ENCODE measurements around the gene CYP4V2. TPM values are rescaled to one million over a fixed set of nuclear protein-coding genes. Genes with fewer than 3 reads are reported as not detected.

Gene CYP4V2
- total and polyA plus RNA-seq, 10 donors: 13.1 to 59.9 (median 40.3) TPM

- H3K9me3 ChIP-seq: no peaks in the 10 kb centered on the region
- H3K27me3 ChIP-seq (replicated peaks in 1 of 7): peaks cover 0 to 15% (median under 1%) of the 10 kb centered on the region in 7 donors
- no peaks in the 10 kb centered on the region for H3K36me3 ChIP-seq
- no peaks in the 10 kb centered on the region for H3K4me1 ChIP-seq
- H3K4me3 ChIP-seq: no peak overlapping the region
- DNase-seq: no peak
- 77 to 92% (median 89%) methylated on average over 7 of the region's 7 CpGs for WGBS, 5 donors
- H3K27ac ChIP-seq: no peak overlapping the region
- intact Hi-C loops (cut with DNase I; ENCODE audit: low total_unique reads): no loop called here
- TF ChIP-seq POLR2A (IDR thresholded peaks at IDR 0.05): no peak
- TF ChIP-seq POLR2AphosphoS5 (IDR thresholded peaks at IDR 0.05): no peak
- TF ChIP-seq, protein P1, sequence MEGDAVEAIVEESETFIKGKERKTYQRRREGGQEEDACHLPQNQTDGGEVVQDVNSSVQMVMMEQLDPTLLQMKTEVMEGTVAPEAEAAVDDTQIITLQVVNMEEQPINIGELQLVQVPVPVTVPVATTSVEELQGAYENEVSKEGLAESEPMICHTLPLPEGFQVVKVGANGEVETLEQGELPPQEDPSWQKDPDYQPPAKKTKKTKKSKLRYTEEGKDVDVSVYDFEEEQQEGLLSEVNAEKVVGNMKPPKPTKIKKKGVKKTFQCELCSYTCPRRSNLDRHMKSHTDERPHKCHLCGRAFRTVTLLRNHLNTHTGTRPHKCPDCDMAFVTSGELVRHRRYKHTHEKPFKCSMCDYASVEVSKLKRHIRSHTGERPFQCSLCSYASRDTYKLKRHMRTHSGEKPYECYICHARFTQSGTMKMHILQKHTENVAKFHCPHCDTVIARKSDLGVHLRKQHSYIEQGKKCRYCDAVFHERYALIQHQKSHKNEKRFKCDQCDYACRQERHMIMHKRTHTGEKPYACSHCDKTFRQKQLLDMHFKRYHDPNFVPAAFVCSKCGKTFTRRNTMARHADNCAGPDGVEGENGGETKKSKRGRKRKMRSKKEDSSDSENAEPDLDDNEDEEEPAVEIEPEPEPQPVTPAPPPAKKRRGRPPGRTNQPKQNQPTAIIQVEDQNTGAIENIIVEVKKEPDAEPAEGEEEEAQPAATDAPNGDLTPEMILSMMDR (IDR thresholded peaks at IDR 0.05 in 8 of 11, conservative IDR thresholded peaks at IDR 0.05 in 3 of 11): no peak
Measured at GRCh38 chr4:186151499-186151898, 39.9 kb upstream of the CYP4V2 start.

- intact Hi-C loops (cut with DNase I; ENCODE audit: low total_unique reads): no loop called here
- H3K36me3 ChIP-seq: no peaks in the 10 kb centered on the region
Measured at GRCh38 chr4:186158021-186158813, 33.1 kb upstream of the CYP4V2 start.

GRCh38 chr4:186158966-186159365 is 32.4 kb upstream of the CYP4V2 start:
- Histone ChIP-seq H3K36me3 (no peaks in the 10 kb centered on the region), H3K4me1 (no peaks in the 10 kb centered on the region), H3K27ac (no peak overlapping the region), H3K27me3 (replicated peaks in 1 of 7) (no peaks in the 10 kb centered on the region), H3K9me3 (no peaks in the 10 kb centered on the region), H3K4me3 (no peak overlapping the region)
- no peak for DNase-seq
- TF ChIP-seq POLR2AphosphoS5 (IDR thresholded peaks at IDR 0.05): no peak
- TF ChIP-seq, protein P1 (IDR thresholded peaks at IDR 0.05 in 8 of 11, conservative IDR thresholded peaks at IDR 0.05 in 3 of 11): no peak
- no peak for TF ChIP-seq POLR2A (IDR thresholded peaks at IDR 0.05)
- intact Hi-C loops (cut with DNase I; ENCODE audit: low total_unique reads): no loop called here
- WGBS, 5 donors: 82 to 90% (median 89%) methylated on average over 5 of the region's 5 CpGs

More at GRCh38 chr4:186158021-186158813, 33.1 kb upstream of the CYP4V2 start:
- TF ChIP-seq POLR2AphosphoS5 (IDR thresholded peaks at IDR 0.05): no peak
- TF ChIP-seq, protein P1 (IDR thresholded peaks at IDR 0.05 in 8 of 11, conservative IDR thresholded peaks at IDR 0.05 in 3 of 11): no peak
- TF ChIP-seq POLR2A (IDR thresholded peaks at IDR 0.05): no peak
- Histone ChIP-seq H3K27ac (no peak overlapping the region), H3K4me3 (no peak overlapping the region), H3K27me3 (replicated peaks in 1 of 7) (peaks cover 0 to 6% (median 0%) of the 10 kb centered on the region in 7 donors), H3K4me1 (no peaks in the 10 kb centered on the region), H3K9me3 (no peaks in the 10 kb centered on the region)
- 72 to 86% (median 81%) methylated on average over 6 to 17 of the region's 17 CpGs for WGBS, 5 donors
- DNase-seq: no peak

DNA sequence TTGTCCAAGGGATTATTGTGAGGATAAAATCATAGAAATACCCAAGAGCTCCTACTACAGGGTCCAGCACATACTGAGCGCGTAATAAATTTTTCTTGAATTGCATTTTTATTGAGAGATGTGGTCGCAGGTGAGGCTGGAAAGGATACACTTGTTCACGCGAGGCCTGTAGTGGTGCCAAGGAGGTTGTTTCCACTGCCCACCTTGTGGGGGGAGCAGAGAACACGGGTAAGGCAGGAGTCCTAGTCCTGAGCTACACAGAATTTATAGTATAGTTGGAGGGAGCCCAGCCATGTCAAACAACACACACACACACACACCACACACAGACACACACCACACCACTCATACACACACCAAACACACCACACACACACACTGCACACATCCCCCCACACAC is 31.8 kb upstream of the CYP4V2 start:
- intact Hi-C loops (cut with DNase I; ENCODE audit: low total_unique reads): no loop called here

More for the DNA sequence above, 31.8 kb upstream of the CYP4V2 start:
- no peak for DNase-seq
- TF ChIP-seq, protein P1 (IDR thresholded peaks at IDR 0.05 in 8 of 11, conservative IDR thresholded peaks at IDR 0.05 in 3 of 11): no peak
- no peak for TF ChIP-seq POLR2AphosphoS5 (IDR thresholded peaks at IDR 0.05)
- TF ChIP-seq POLR2A (IDR thresholded peaks at IDR 0.05): no peak
- Histone ChIP-seq H3K4me1 (no peaks in the 10 kb centered on the region), H3K4me3 (no peak overlapping the region), H3K27ac (no peak overlapping the region), H3K36me3 (no peaks in the 10 kb centered on the region), H3K9me3 (no peaks in the 10 kb centered on the region), H3K27me3 (replicated peaks in 1 of 7) (peaks cover 0 to 4% (median 0%) of the 10 kb centered on the region in 7 donors)
- WGBS, 5 donors: 86 to 91% (median 88%) methylated on average over 6 of the region's 6 CpGs

Measured in spleen (tissue), 11 donors.